HepG2 (cell line): ENCODE measurements around the gene SHC1. TPM values are rescaled to one million over a fixed set of nuclear protein-coding genes. Genes with fewer than 3 reads are reported as not detected.

Source experiments
- ATAC-seq: fragments of 200-7000 bp; cut with Tn5 transposase; 3 replicates; pipeline ENCODE4 v1.9.1; 2020; ENCODE audit warnings: mild to moderate bottlenecking, moderate library complexity
- BruUV-seq: library from RNA; stranded (reverse); fragments of 400-500 nt; replicated peaks from 2 replicates; lab custom pipeline; 2021; lab: Mats Ljungman, UMichigan
- CTCF ChIA-PET: fragments of 300-600 bp; formaldehyde crosslinking; extraction: SDS; loops from one replicate; lab custom pipeline; 2021; ENCODE audit warnings: low total read pairs, inconsistent platforms, low intra/inter-chr PET ratio; lab: Yijun Ruan, JAX
- POLR2A ChIA-PET: fragments of 350-600 bp; sonication (Branson Sonifier 250); formaldehyde crosslinking; loops from one replicate; lab custom pipeline; 2020; ENCODE audit warnings: antibody characterized with exemption, inconsistent platforms; lab: Yijun Ruan, JAX
- DNase-seq: peaks from one replicate; pipeline ENCODE4 v3.0.0-alpha.2; 2015; ENCODE audit warnings: low spot score
- FAIRE-seq: peaks from 3 replicates; lab custom pipeline; 2011; peaks lifted over from hg19 to GRCh38; lab: Jason Lieb, UNC
- H2AFZ ChIP-seq: one replicate; pipeline ENCODE4 v1.6.1; 2011; ENCODE audit warnings: low read length, inconsistent platforms
- H3K27ac ChIP-seq: fragments of 300-600 bp; 3 replicates; pipeline ENCODE4 v1.8.0; 2011; ENCODE audit warnings: mixed run types, mild to moderate bottlenecking, mixed read lengths, low read length, inconsistent platforms; ENCODE audit not compliant: insufficient read depth; ENCODE audit errors: extremely low read length
- H3K27me3 ChIP-seq, 2 experiments: fragments of 200-600 bp in 1 of 2; 2 replicates in 1 of 2; 3 replicates in 1 of 2; pipeline versions ENCODE4 v1.6.0 to v1.8.0; 2011; ENCODE audit warnings: low read length in 2 of 2, mild to moderate bottlenecking in 2 of 2, moderate library complexity in 2 of 2, inconsistent platforms in 1 of 2; ENCODE audit not compliant: insufficient read depth in 2 of 2, control insufficient read depth in 1 of 2
- H3K36me3 ChIP-seq, 2 experiments: fragments of 200-600 bp in 1 of 2; replicated peaks in 1 of 2; 2 replicates in 1 of 2; 3 replicates in 1 of 2; pipeline versions ENCODE4 v1.5.1 to v1.8.0; 2011; ENCODE audit warnings: low read length in 2 of 2, inconsistent platforms in 1 of 2; ENCODE audit not compliant: insufficient read depth in 2 of 2, control insufficient read depth in 1 of 2
- H3K4me1 ChIP-seq: 2 replicates; pipeline ENCODE4 v1.5.1; 2012; ENCODE audit warnings: low read length, inconsistent platforms; ENCODE audit not compliant: insufficient read depth
- H3K4me2 ChIP-seq: 2 replicates; pipeline ENCODE4 v1.6.0; 2011; ENCODE audit warnings: low read depth, low read length, inconsistent platforms
- H3K4me3 ChIP-seq, 3 experiments: fragments of 200-600 bp in 1 of 3; sonication (generic), shearing (Covaris generic) in 1 of 3; replicated peaks in 1 of 3; 2 replicates each; pipeline ENCODE4 v1.5.1; 2011 to 2016; ENCODE audit warnings: low read length in 3 of 3, inconsistent platforms in 2 of 3, low read depth in 2 of 3, mild to moderate bottlenecking in 2 of 3, control low read depth in 1 of 3, mixed read lengths in 1 of 3; ENCODE audit not compliant: insufficient read depth in 1 of 3
- H3K79me2 ChIP-seq: one replicate; pipeline ENCODE4 v1.6.1; 2011; ENCODE audit warnings: low read length, inconsistent platforms; ENCODE audit not compliant: insufficient read depth
- H3K9ac ChIP-seq: 2 replicates; pipeline ENCODE4 v1.6.0; 2011; ENCODE audit warnings: mild to moderate bottlenecking, low read depth, low read length, inconsistent platforms; ENCODE audit not compliant: insufficient read depth
- H3K9me3 ChIP-seq: 2 replicates; pipeline ENCODE4 v1.5.1; 2012; ENCODE audit warnings: mild to moderate bottlenecking, low read length
- H4K20me1 ChIP-seq: 2 replicates; pipeline ENCODE4 v1.6.0; 2011; ENCODE audit warnings: inconsistent platforms, mild to moderate bottlenecking, low read length, moderate library complexity; ENCODE audit not compliant: insufficient read depth
- CCAR2 ChIP-seq: fragments of 200-400 bp; formaldehyde crosslinking; optimal IDR thresholded peaks from 2 replicates; pipeline ENCODE3; 2018; ENCODE audit warnings: low read depth, mild to moderate bottlenecking, low read length, moderate library complexity
- HCFC1 ChIP-seq: fragments of 150-350 bp; IDR thresholded peaks from 2 replicates; pipeline ENCODE4 v1.6.1; 2014; ENCODE audit warnings: low read depth, low read length
- MAFF ChIP-seq: IDR thresholded peaks from 2 replicates; pipeline ENCODE4 v1.6.1; 2011; ENCODE audit warnings: low read depth, low read length, improper control_type of control experiment
- MAFK ChIP-seq, 2 experiments: IDR thresholded peaks in 1 of 2; conservative IDR thresholded peaks in 1 of 2; 2 replicates each; pipeline ENCODE4 v1.6.1; 2011; ENCODE audit warnings: improper control_type of control experiment in 2 of 2, low read length in 2 of 2
- NCOR1 ChIP-seq: fragments of 200-600 bp; sonication (generic); IDR thresholded peaks from 2 replicates; pipeline ENCODE4 v1.7.0; 2017; ENCODE audit warnings: antibody characterized with exemption, low read length, borderline replicate concordance
- REPIN1 ChIP-seq: sonication (generic); formaldehyde crosslinking; IDR thresholded peaks from 2 replicates; pipeline ENCODE4 v1.8.0; 2022; ENCODE audit warnings: missing genetic modification reagents, low read depth, mild to moderate bottlenecking, borderline replicate concordance
- TFAP4 ChIP-seq: sonication (generic); IDR thresholded peaks from 2 replicates; pipeline ENCODE4 v1.6.1; 2016; ENCODE audit warnings: low read depth, borderline replicate concordance
- U2AF1 ChIP-seq: fragments of 200-400 bp; formaldehyde crosslinking; optimal IDR thresholded peaks from 2 replicates; pipeline ENCODE3; 2017; ENCODE audit warnings: mild to moderate bottlenecking, low read depth, low read length
- USF2 ChIP-seq, 2 experiments: sonication (generic) in 1 of 2; formaldehyde crosslinking in 1 of 2; IDR thresholded peaks; 2 replicates each; pipeline versions ENCODE4 v1.5.1 to v1.6.1; 2011 to 2020; ENCODE audit warnings: borderline replicate concordance in 1 of 2, low read depth in 1 of 2, low read length in 1 of 2, mild to moderate bottlenecking in 1 of 2, missing genetic modification reagents in 1 of 2, moderate library complexity in 1 of 2
- ZBTB40 ChIP-seq, 2 experiments: fragments of 450-650 bp in 1 of 2; sonication (generic) in 1 of 2; formaldehyde crosslinking in 1 of 2; IDR thresholded peaks; 2 replicates each; pipeline versions ENCODE4 v1.6.1 to v1.8.0; 2016 to 2022; ENCODE audit warnings: antibody characterized with exemption in 1 of 2, mild to moderate bottlenecking in 1 of 2, missing genetic modification reagents in 1 of 2
- ZNF317 ChIP-seq: sonication (generic); formaldehyde crosslinking; IDR thresholded peaks from 2 replicates; pipeline ENCODE4 v1.5.0; 2020; ENCODE audit warnings: mild to moderate bottlenecking, missing genetic modification reagents
- WGBS: methylation state at CpG from one replicate; pipeline ENCODE4 v1.1.6; 2017; ENCODE audit warnings: low lambda C conversion rate; 5-methylcytosine and 5-hydroxymethylcytosine counted together
- in situ Hi-C: cut with HindIII; loops from 2 replicates; pipeline ENCODE4 v1.10.0; 2017; ENCODE audit warnings: low pct_unique_long_range_greater_than_20kb; ENCODE audit not compliant: extremely low pct_ligation_motif_present
- intact Hi-C: fragments of 100-400 bp; cut with micrococcal nuclease; formaldehyde crosslinking; loops from one replicate; pipeline ENCODE4 v1.10.0; 2022; ENCODE audit not compliant: unreplicated experiment
- polyA plus RNA-seq, 8 experiments: library from polyadenylated mRNA; depleted of rRNA in 3 of 8; stranded (reverse) in 7 of 8; unstranded in 1 of 8; fragments of >200 nt; fragmentation: Illumina TruSeq in 4 of 8; extraction: Trizol in 4 of 8; gene quantifications; 2 replicates each; pipeline versions ENCODE4 v1.2.1 to v1.2.3, GENCODE V29; 2011 to 2016; ENCODE audit warnings: low read depth in 4 of 8, missing spikeins in 1 of 8, mixed read lengths in 1 of 8; ENCODE audit not compliant: insufficient read depth in 1 of 8
- total RNA-seq, 5 experiments: library from RNA; depleted of rRNA; stranded (reverse); fragments of >200 nt; fragmentation: Illumina TruSeq; extraction: Trizol; gene quantifications; 2 replicates each; pipeline ENCODE4 v1.2.3, GENCODE V29; 2016; ENCODE audit warnings: low read depth in 1 of 5

Gene SHC1
- total and polyA plus RNA-seq, 2 of the 13 experiments (the other 11 are each of a cell fraction or from before 2014, with no cell fraction given): 52.0 to 137 TPM

- in situ Hi-C loops: no loop called here
- Histone ChIP-seq H3K9ac (no peak overlapping the region), H3K4me3 (no peak overlapping the region), H3K79me2 (no peaks in the 10 kb centered on the region), H3K4me1 (peaks cover 35% of the 10 kb centered on the region), H3K27me3 (no peaks in the 10 kb centered on the region), H4K20me1 (no peaks in the 10 kb centered on the region), H3K4me2 (no peak overlapping the region), H2AFZ (no peak overlapping the region), H3K27ac (no peak overlapping the region), H3K36me3 (no peaks in the 10 kb centered on the region), H3K9me3 (no peaks in the 10 kb centered on the region)
- ATAC-seq (peak; percentile 35; the same call in 1 of the 3 replicates), FAIRE-seq (no peak), DNase-seq (peak; percentile 12)
- CTCF ChIA-PET: no interaction called here
- intact Hi-C loops: no loop called here
- 48% methylated on average over 3 of the region's 3 CpGs for WGBS
- POLR2A ChIA-PET: interaction anchor here (0.9 to 1.3 kb wide), 2 partner anchors 8 to 19 kb away, joined by 3 to 14 read pairs; no protein-coding TSS in a partner anchor
- no TSS peak for BruUV-seq
- peak; percentile 43 to 45; a peak in 2 of 4 replicates for TF ChIP-seq MAFK (conservative IDR thresholded peaks at IDR 0.05 in 1 of 2, IDR thresholded peaks at IDR 0.05 in 1 of 2; ENCODE audit: low read length in 2 of 2)
- 0 out of 2 replicates have a peak, but pooled peaks have one; percentile 43 for TF ChIP-seq ZNF317
- peak; percentile 62; the same call in 1 of the 2 replicates for TF ChIP-seq MAFF
- TF ChIP-seq U2AF1: no peak
- TF ChIP-seq HCFC1: no peak
- no peak for TF ChIP-seq ZBTB40 (IDR thresholded peaks at IDR 0.05)
- TF ChIP-seq ZBTB40 (CRISPR knock-in tag; IDR thresholded peaks at IDR 0.05): no peak
- TF ChIP-seq CCAR2: no peak
- TF ChIP-seq USF2 (IDR thresholded peaks at IDR 0.05; ENCODE audit: low read depth, low read length): no peak
- TF ChIP-seq USF2 (CRISPR knock-in tag; IDR thresholded peaks at IDR 0.05; ENCODE audit: borderline replicate concordance): peak; percentile 28; the same call in 1 of the 2 replicates
- no peak for TF ChIP-seq NCOR1
- TF ChIP-seq REPIN1 (CRISPR knock-in tag): no peak
- TF ChIP-seq TFAP4: peak; percentile 25; the same call in 1 of the 2 replicates
Measured at GRCh38 chr1:154913273-154913672, 57.3 kb downstream of the SHC1 start.
